Naive thymus-derived CD8-positive, alpha-beta T cell (primary cell): Measurements from ENCODE around the gene WNK2. TPM values are rescaled to one million over a fixed set of nuclear protein-coding genes. Genes with fewer than 3 reads are reported as not detected.
"Not testable (repeated sequence)": the region's sequence is repeated elsewhere in the genome, so short reads cannot be mapped to it uniquely, and the experiment has no call there.

Experiments
- ATAC-seq, 2 donors: fragments of 150-1000 bp; cut with Tn5 transposase in 1 of 2; sonication (Bioruptor Pico), chemical (Tn5 transposase) in 1 of 2; 1 replicate in 1 of 2; 2 replicates in 1 of 2; pipeline ENCODE4 v1.10.0; 2021; ENCODE audit warnings: mild to moderate bottlenecking in 2 of 2, moderate library complexity in 2 of 2
- POLR2A ChIA-PET: fragments of 350-600 bp; sonication (Branson Sonifier 250); formaldehyde crosslinking; loops from one replicate; lab custom pipeline; 2021; ENCODE audit warnings: antibody characterized with exemption; lab: Charles Lee
- DNase-seq, 10 donors: peaks; one replicate each; pipeline versions ENCODE4 v3.0.0 to v3.0.0-alpha.2; 2020 to 2022
- H3K27ac Mint-ChIP-seq, 10 donors: one replicate each; pipeline ENCODE4 v1.8.0; 2020 to 2022; ENCODE audit warnings: mild to moderate bottlenecking in 10 of 10, mixed read lengths in 10 of 10, moderate library complexity in 4 of 10, inconsistent platforms in 1 of 10
- H3K27me3 Mint-ChIP-seq, 5 donors: one replicate each; pipeline ENCODE4 v1.8.0; 2021 to 2022; ENCODE audit warnings: mixed read lengths in 5 of 5
- H3K36me3 Mint-ChIP-seq, 3 donors: one replicate each; pipeline ENCODE4 v1.8.0; 2020 to 2022; ENCODE audit warnings: mixed read lengths in 3 of 3, mild to moderate bottlenecking in 2 of 3, inconsistent platforms in 1 of 3
- H3K4me1 Mint-ChIP-seq, 4 donors: one replicate each; pipeline ENCODE4 v1.8.0; 2021 to 2022; ENCODE audit warnings: mixed read lengths in 4 of 4
- H3K4me3 Mint-ChIP-seq, 10 donors: one replicate each; pipeline ENCODE4 v1.8.0; 2020 to 2022; ENCODE audit warnings: mild to moderate bottlenecking in 10 of 10, mixed read lengths in 10 of 10, moderate library complexity in 6 of 10, inconsistent platforms in 1 of 10
- H3K9me3 Mint-ChIP-seq, 9 donors: one replicate each; pipeline ENCODE4 v1.8.0; 2020 to 2022; ENCODE audit warnings: mixed read lengths in 9 of 9, mild to moderate bottlenecking in 3 of 9, inconsistent platforms in 1 of 9, moderate library complexity in 1 of 9
- polyA plus RNA-seq, 3 donors: library from polyadenylated mRNA; unstranded; fragments of 300-500 nt; fragmentation: Illumina TruSeq; gene quantifications; one replicate each; pipeline ENCODE4 v1.2.3, GENCODE V29; 2021
- total RNA-seq, 8 experiments: library from RNA in 2 of 8; stranded (reverse) in 2 of 8; gene quantifications; one replicate each; pipeline ENCODE4 v1.2.3 and lab custom pipeline; 2021 to 2026

Gene WNK2
- total and polyA plus RNA-seq, 5 experiments from 2014 or later = 0.27 TPM; not detected in 4

DNA sequence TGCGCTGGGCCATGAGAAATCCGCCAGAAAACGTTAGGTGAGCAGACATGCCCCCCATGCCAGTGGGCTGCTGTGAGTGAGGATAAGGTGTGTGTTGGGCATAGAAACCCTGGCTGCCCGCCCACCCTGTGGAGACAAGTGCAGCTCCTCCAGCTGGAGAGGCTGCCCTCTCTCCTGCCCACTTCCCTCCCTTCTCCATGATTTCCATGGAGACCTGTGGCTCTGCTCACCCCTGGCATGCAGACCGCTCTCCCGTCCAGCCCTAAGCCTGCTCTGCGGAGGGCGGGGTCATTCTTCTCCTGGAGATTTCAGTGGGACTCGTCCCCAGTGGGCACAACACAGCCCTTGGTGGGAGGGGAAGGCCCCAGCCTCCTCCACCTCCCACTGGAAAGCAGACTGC, 134.5 kb downstream of the WNK2 start:
- DNase-seq = no peak
- H3K9me3 Mint-ChIP-seq = no peaks in the 10 kb centered on the region
- no peak for ATAC-seq
- peaks cover 5 to 24% (median 21%) of the 10 kb centered on the region in 5 donors for H3K27me3 Mint-ChIP-seq
- H3K4me1 Mint-ChIP-seq = peaks cover 7 to 13% (median 11%) of the 10 kb centered on the region in 4 donors
- no peak overlapping the region for H3K27ac Mint-ChIP-seq
- H3K4me3 Mint-ChIP-seq = peak overlapping the region in 1 of 10 donors; percentile 8
- POLR2A ChIA-PET = no interaction called here
- peaks cover 0 to 2% (median 0%) of the 10 kb centered on the region in 3 donors for H3K36me3 Mint-ChIP-seq

DNA sequence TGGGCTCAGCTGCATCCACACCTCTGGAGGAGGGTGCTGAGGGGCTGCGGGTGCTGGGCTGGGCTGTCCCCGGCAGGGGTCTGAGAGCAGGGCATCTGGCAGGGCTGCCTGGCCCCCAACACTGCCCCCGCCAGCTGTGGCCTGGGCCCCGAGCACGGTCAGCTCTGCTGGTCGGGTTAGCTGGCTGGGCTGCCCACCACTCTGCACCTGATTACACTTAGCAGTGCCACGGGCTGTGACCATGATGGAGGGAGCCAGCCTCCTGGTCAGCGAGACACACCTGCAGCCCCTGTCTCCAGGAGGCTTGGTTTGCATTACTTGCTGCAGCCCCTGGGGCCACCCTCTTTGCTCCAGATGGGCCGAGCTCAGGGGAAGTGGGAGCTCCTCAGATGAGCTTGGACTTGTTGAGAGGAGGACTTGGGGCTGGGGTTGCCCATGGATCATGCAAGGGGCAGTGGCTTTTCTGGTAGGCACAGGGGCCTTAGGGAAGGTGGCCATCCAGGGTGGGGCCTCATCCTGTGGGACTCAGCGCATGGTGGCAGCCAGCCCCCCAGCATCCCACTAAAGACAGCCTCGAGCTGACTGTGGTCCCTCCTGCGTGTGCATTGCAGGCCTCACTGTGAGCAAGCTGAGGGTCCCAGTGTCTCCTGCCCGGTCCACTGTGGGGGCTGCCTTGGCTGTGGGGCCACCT, 135.5 kb downstream of the WNK2 start:
- H3K9me3 Mint-ChIP-seq = no peaks in the 10 kb centered on the region
- H3K27ac Mint-ChIP-seq = no peak overlapping the region
- no peak for DNase-seq
- POLR2A ChIA-PET = interaction anchor here (0.6 kb wide), 1 partner anchor 210 kb away, joined by 3 read pairs; no protein-coding TSS in a partner anchor
- H3K4me3 Mint-ChIP-seq = no peak overlapping the region
- peaks cover 0 to 2% (median 0%) of the 10 kb centered on the region in 3 donors for H3K36me3 Mint-ChIP-seq
- H3K4me1 Mint-ChIP-seq = peaks cover 7 to 13% (median 11%) of the 10 kb centered on the region in 4 donors
- no peak for ATAC-seq
- H3K27me3 Mint-ChIP-seq = peaks cover 5 to 30% (median 25%) of the 10 kb centered on the region in 5 donors

- H3K27ac Mint-ChIP-seq = no peak overlapping the region
- POLR2A ChIA-PET = no interaction called here
- ATAC-seq (no peak), DNase-seq (no peak)
- no peak overlapping the region for H3K4me3 Mint-ChIP-seq
- H3K27me3 Mint-ChIP-seq = peaks cover 5 to 33% (median 28%) of the 10 kb centered on the region in 5 donors
- no peaks in the 10 kb centered on the region for H3K9me3 Mint-ChIP-seq
- H3K4me1 Mint-ChIP-seq = peaks cover 8 to 12% (median 11%) of the 10 kb centered on the region in 4 donors
- H3K36me3 Mint-ChIP-seq = peaks cover 0 to 2% (median 0%) of the 10 kb centered on the region in 3 donors
Measured at GRCh38 chr9:93319992-93320500, 136.1 kb downstream of the WNK2 start.

GRCh38 chr9:93320591-93321219, 136.8 kb downstream of the WNK2 start:
- peaks cover 7 to 11% (median 9%) of the 10 kb centered on the region in 4 donors for H3K4me1 Mint-ChIP-seq
- no peak for ATAC-seq
- H3K36me3 Mint-ChIP-seq = peaks cover 0 to 2% (median 0%) of the 10 kb centered on the region in 3 donors
- no peak overlapping the region for H3K27ac Mint-ChIP-seq
- no peak overlapping the region for H3K4me3 Mint-ChIP-seq
- POLR2A ChIA-PET = no interaction called here
- H3K9me3 Mint-ChIP-seq = no peaks in the 10 kb centered on the region
- no peak for DNase-seq
- H3K27me3 Mint-ChIP-seq = peaks cover 5 to 33% (median 26%) of the 10 kb centered on the region in 5 donors

- Mint-ChIP-seq H3K9me3 (no peaks in the 10 kb centered on the region), H3K27me3 (peaks cover 5 to 33% (median 21%) of the 10 kb centered on the region in 5 donors), H3K27ac (peak overlapping the region in 2 of 10 donors; percentile 52 to 87), H3K4me1 (peaks cover 7 to 11% (median 8%) of the 10 kb centered on the region in 4 donors), H3K36me3 (peaks cover 0 to 2% (median 0%) of the 10 kb centered on the region in 3 donors), H3K4me3 (no peak overlapping the region)
- DNase-seq (no peak), ATAC-seq (no peak)
- POLR2A ChIA-PET = no interaction called here
Measured at GRCh38 chr9:93321220-93321610, 137.3 kb downstream of the WNK2 start.

- H3K9me3 Mint-ChIP-seq = not testable (repeated sequence)
Measured at GRCh38 chr9:93323446-93323954, 139.6 kb downstream of the WNK2 start.

GRCh38 chr9:93324191-93324834, 140.4 kb downstream of the WNK2 start:
- Mint-ChIP-seq H3K4me3 (no peak overlapping the region), H3K27ac (no peak overlapping the region), H3K36me3 (no peaks in the 10 kb centered on the region), H3K4me1 (peaks cover 0 to 1% (median 0%) of the 10 kb centered on the region in 4 donors), H3K9me3 (no peaks in the 10 kb centered on the region), H3K27me3 (peaks cover 1 to 16% (median 15%) of the 10 kb centered on the region in 5 donors)
- no peak for DNase-seq
- ATAC-seq = no peak
- POLR2A ChIA-PET = no interaction called here

More at GRCh38 chr9:93323446-93323954, 139.6 kb downstream of the WNK2 start:
- POLR2A ChIA-PET, H3K4me3 Mint-ChIP-seq, H3K4me1 Mint-ChIP-seq, ATAC-seq, H3K36me3 Mint-ChIP-seq, H3K27ac Mint-ChIP-seq, DNase-seq: not testable (repeated sequence)
- peaks cover 1 to 22% (median 18%) of the 10 kb centered on the region in 5 donors for H3K27me3 Mint-ChIP-seq

GRCh38 chr9:93325307-93326035, 141.5 kb downstream of the WNK2 start:
- H3K27ac Mint-ChIP-seq = no peak overlapping the region
- H3K36me3 Mint-ChIP-seq = no peaks in the 10 kb centered on the region

DNA sequence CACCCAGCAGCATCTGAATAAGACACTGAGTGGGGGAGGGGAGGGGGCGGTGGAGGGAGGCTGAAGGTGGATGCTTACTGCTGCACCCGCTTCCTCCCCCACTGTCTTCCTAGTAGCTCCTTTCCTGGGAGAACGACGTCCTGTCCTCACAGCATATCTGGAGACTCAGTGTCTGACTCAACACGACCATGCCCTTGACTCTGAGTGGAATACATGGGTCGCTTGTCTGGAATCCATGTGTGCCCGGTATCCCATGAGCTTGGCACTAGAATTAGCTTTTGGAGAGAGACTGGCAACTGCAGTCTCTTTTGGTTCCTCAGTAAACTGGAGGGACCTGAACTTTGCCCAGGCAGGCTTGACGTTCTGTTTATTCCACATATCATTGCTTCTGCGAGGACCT, 142.1 kb downstream of the WNK2 start:
- no peak for ATAC-seq

More at GRCh38 chr9:93325307-93326035, 141.5 kb downstream of the WNK2 start:
- ATAC-seq (no peak), DNase-seq (no peak)
- Mint-ChIP-seq H3K4me1 (peaks cover 0 to 1% (median 0%) of the 10 kb centered on the region in 4 donors), H3K9me3 (no peaks in the 10 kb centered on the region), H3K27me3 (peaks cover 1 to 19% (median 12%) of the 10 kb centered on the region in 5 donors), H3K4me3 (no peak overlapping the region)
- POLR2A ChIA-PET = no interaction called here

GRCh38 chr9:93326654-93327053, 142.7 kb downstream of the WNK2 start:
- ATAC-seq = no peak
- no peak overlapping the region for H3K4me3 Mint-ChIP-seq
- H3K4me1 Mint-ChIP-seq = peaks cover 0 to 1% (median 0%) of the 10 kb centered on the region in 4 donors
- H3K36me3 Mint-ChIP-seq = no peaks in the 10 kb centered on the region
- no peak for DNase-seq
- no peaks in the 10 kb centered on the region for H3K9me3 Mint-ChIP-seq
- POLR2A ChIA-PET = no interaction called here
- no peak overlapping the region for H3K27ac Mint-ChIP-seq
- H3K27me3 Mint-ChIP-seq = peaks cover 0 to 19% (median 8%) of the 10 kb centered on the region in 5 donors

More for the DNA sequence above, 142.1 kb downstream of the WNK2 start:
- Mint-ChIP-seq H3K4me3 (no peak overlapping the region), H3K36me3 (no peaks in the 10 kb centered on the region), H3K9me3 (no peaks in the 10 kb centered on the region), H3K27me3 (peaks cover 1 to 19% (median 11%) of the 10 kb centered on the region in 5 donors), H3K27ac (no peak overlapping the region), H3K4me1 (peaks cover 0 to 1% (median 0%) of the 10 kb centered on the region in 4 donors)
- POLR2A ChIA-PET = no interaction called here
- DNase-seq = no peak

DNA sequence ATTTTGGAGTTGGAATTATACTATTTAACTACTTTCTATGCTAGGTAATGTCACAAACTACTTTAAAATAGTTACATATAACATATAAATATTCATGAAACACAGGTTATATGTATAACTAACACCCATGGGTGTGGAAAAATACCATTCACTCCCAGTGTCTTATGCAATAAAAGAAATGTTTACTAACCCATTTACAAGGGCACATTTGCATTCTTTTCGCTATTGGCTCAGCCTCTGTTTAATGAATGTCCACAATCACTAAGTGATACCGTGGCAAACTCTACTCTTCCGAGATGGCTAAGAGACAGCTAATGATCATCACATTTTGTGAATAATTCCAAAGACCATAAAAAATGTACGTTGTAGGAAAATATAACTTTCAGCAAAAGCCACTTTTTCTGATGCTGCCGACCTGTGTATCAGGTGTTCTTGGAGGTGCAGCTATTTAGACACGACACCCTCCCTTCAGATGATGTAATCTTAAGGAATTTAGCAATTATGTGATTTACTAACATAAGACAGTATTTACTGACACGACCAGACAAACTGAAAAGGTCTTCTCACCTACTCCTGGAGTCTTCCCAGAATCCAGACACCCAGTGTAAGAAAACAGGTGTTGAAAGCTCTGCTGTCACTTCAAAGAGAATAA, 145.8 kb downstream of the WNK2 start:
- no peaks in the 10 kb centered on the region for H3K36me3 Mint-ChIP-seq
- H3K27me3 Mint-ChIP-seq = peaks cover under 1 to 11% (median 4%) of the 10 kb centered on the region in 5 donors
- DNase-seq = no peak
- peaks cover 0 to 1% (median 0%) of the 10 kb centered on the region in 4 donors for H3K4me1 Mint-ChIP-seq
- H3K9me3 Mint-ChIP-seq = no peaks in the 10 kb centered on the region
- H3K4me3 Mint-ChIP-seq = no peak overlapping the region
- no peak for ATAC-seq
- POLR2A ChIA-PET = no interaction called here
- H3K27ac Mint-ChIP-seq = peak overlapping the region in 1 of 10 donors; percentile 20
